VCaP (cell line): Measurements from ENCODE around the gene TBC1D22A.

Experiments
- H3K27ac ChIP-seq: fragments of 450-650 bp; 2 replicates; pipeline ENCODE4 v1.5.1; 2017
- CTCF ChIP-seq: fragments of 450-650 bp; conservative IDR thresholded peaks from 2 replicates; pipeline ENCODE4 v1.5.1; 2017; ENCODE audit warnings: mild to moderate bottlenecking, moderate library complexity

TBC1D22A gene

GRCh38 chr22:46914916-46915894 is 152.8 kb downstream of the TBC1D22A start:
- no peak for TF ChIP-seq CTCF
- no peak overlapping the region for H3K27ac ChIP-seq

- TF ChIP-seq CTCF: no peak
- no peak overlapping the region for H3K27ac ChIP-seq
Observed at GRCh38 chr22:46915950-46916730, 153.7 kb downstream of the TBC1D22A start.

GRCh38 chr22:46916886-46917770 is 154.7 kb downstream of the TBC1D22A start:
- no peak overlapping the region for H3K27ac ChIP-seq
- no peak for TF ChIP-seq CTCF

- H3K27ac ChIP-seq: no peak overlapping the region
- TF ChIP-seq CTCF: no peak
Observed at GRCh38 chr22:46917771-46918101, 155.3 kb downstream of the TBC1D22A start.

- H3K27ac ChIP-seq: no peak overlapping the region
- TF ChIP-seq CTCF: no peak
Observed at GRCh38 chr22:46918197-46918596, 155.7 kb downstream of the TBC1D22A start.

- no peak overlapping the region for H3K27ac ChIP-seq
- no peak for TF ChIP-seq CTCF
Observed at GRCh38 chr22:46922037-46922436, 159.6 kb downstream of the TBC1D22A start.
